ENCODE data around the gene TMED4.

- TF ChIP-seq CTCF (IDR thresholded peaks at IDR 0.05) = no peak
- TF ChIP-seq POLR2A (IDR thresholded peaks at IDR 0.05) = no peak
These were observed 26.7 kb downstream of the TMED4 start for GRCh38 chr7:44555350-44555749.

Data from lower leg skin (tissue), 3 donors.